PFSK-1 (cell line): ENCODE data around the gene TTC3.

Source experiments
- FOXP2 ChIP-seq: optimal IDR thresholded peaks from 2 replicates; pipeline ENCODE3; 2011; ENCODE audit warnings: borderline replicate concordance, control low read depth, inconsistent platforms; ENCODE audit not compliant: insufficient read depth; ENCODE audit errors: extremely low read length, extremely low read depth
- POLR2AphosphoS5 ChIP-seq: IDR thresholded peaks from 2 replicates; pipeline ENCODE4 v1.6.1; 2012; ENCODE audit warnings: low read depth, mild to moderate bottlenecking, control low read depth, low read length, moderate library complexity
- REST ChIP-seq, 2 experiments: IDR thresholded peaks; 2 replicates each; pipeline versions ENCODE4 v1.6.1 to v1.8.0; 2011 to 2012; ENCODE audit warnings: low read depth in 2 of 2, low read length in 2 of 2, control low read depth in 1 of 2, inconsistent platforms in 1 of 2, mild to moderate bottlenecking in 1 of 2, moderate library complexity in 1 of 2; ENCODE audit not compliant: insufficient read depth in 1 of 2
- SIN3A ChIP-seq: IDR thresholded peaks from 2 replicates; pipeline ENCODE4 v1.6.1; 2012; ENCODE audit warnings: mild to moderate bottlenecking, low read length, moderate library complexity, borderline replicate concordance; ENCODE audit not compliant: insufficient read depth
- TAF1 ChIP-seq: IDR thresholded peaks from 2 replicates; pipeline ENCODE4 v1.6.1; 2012; ENCODE audit warnings: low read length, control low read depth, borderline replicate concordance; ENCODE audit not compliant: insufficient read depth

TTC3 gene

GRCh38 chr21:37136744-37137143 lies 63.7 kb downstream of the TTC3 start:
- no peak for TF ChIP-seq REST (IDR thresholded peaks at IDR 0.05; ENCODE audit: insufficient read depth in 1 of 2, low read depth in 2 of 2, low read length in 2 of 2)
- TF ChIP-seq TAF1: no peak
- no peak for TF ChIP-seq POLR2AphosphoS5
- TF ChIP-seq SIN3A: no peak
- TF ChIP-seq FOXP2: no peak

DNA sequence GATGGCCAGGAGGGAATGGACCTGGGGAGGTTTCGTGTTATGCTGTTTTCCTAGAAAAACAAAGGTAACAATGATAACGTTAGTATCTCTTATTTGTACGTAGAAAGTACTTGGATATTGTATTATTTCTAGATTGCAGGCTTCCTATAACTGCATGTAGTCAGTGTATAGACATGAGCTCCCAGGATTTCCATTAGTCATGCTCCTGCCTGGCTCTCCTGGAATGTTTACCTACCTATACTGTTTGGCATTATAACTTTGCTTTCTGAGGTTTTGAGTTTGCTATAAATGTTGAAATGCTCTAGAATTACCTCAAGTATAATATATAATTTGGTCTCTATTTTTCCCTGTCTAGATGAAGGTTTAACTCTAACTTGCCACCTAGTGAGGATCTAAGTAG lies 66.1 kb downstream of the TTC3 start:
- TF ChIP-seq TAF1: no peak
- TF ChIP-seq REST (IDR thresholded peaks at IDR 0.05; ENCODE audit: insufficient read depth in 1 of 2, low read depth in 2 of 2, low read length in 2 of 2): no peak
- no peak for TF ChIP-seq SIN3A
- no peak for TF ChIP-seq FOXP2
- no peak for TF ChIP-seq POLR2AphosphoS5

DNA sequence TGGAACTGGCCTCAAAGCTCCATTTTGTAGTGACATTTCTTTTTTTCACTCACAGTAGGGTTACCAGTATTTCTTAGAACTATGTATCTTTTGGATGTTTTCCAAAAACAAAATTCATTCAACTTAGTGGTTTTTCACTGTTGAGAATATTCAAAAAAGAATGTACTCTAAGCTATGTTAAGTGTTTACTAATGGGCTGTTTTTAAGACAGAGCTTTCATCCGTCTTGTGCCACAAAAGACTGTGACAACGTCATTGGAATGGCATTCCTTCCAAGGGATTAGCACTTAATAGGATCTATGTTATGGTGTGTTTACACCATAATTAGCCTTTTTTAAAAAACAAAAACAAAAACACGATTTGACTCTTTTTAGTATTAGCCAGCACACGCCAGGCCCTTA lies 66.8 kb downstream of the TTC3 start:
- no peak for TF ChIP-seq FOXP2

GRCh38 chr21:37145635-37146111 lies 72.6 kb downstream of the TTC3 start:
- TF ChIP-seq TAF1 (no peak), POLR2AphosphoS5 (no peak), REST (IDR thresholded peaks at IDR 0.05; ENCODE audit: insufficient read depth in 1 of 2, low read depth in 2 of 2, low read length in 2 of 2) (no peak), SIN3A (no peak), FOXP2 (no peak)

- TF ChIP-seq REST (IDR thresholded peaks at IDR 0.05; ENCODE audit: insufficient read depth in 1 of 2, low read depth in 2 of 2, low read length in 2 of 2): no peak
- TF ChIP-seq TAF1: no peak
- no peak for TF ChIP-seq POLR2AphosphoS5
- TF ChIP-seq SIN3A: no peak
- no peak for TF ChIP-seq FOXP2
These were observed 73.5 kb downstream of the TTC3 start for GRCh38 chr21:37146320-37147235.
